ENCODE measurements around the gene SNX24. TPM values are rescaled to one million over a fixed set of nuclear protein-coding genes. Genes with fewer than 3 reads are reported as not detected.

The SNX24 gene
- total RNA-seq, 1 experiment from 2014 or later, result 13.9 TPM

DNA sequence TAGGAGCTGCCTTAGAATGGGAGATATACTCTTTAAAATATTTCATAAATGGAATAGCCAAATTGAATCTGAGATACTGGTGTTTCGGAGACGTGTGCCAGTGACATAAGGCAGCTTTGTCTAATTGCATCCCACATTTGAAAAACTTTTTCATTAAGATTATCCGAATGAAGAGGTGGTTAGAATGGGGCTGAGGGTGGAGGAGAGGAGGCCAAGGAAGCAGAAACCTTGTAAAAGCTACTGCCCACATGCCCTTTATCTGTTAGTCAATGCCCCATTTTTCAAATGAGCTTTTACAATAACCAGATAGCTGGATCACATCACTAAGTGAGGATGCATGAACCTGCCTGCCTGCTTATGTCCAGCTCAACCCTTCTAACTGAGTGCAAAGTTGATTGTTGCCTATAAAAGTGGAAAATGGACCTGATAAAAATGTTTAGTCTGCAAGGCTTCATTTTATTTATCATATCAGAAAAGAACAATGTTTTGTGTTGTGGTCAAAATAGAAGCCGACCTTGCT, 34.8 kb downstream of the SNX24 start:
- H3K9me3 ChIP-seq (ENCODE audit: control insufficient read depth, low read depth, low read length), result no peaks in the 10 kb centered on the region
- no peaks in the 10 kb centered on the region for H3K27me3 Mint-ChIP-seq (ENCODE audit: low read depth)
- no CpG with 5 or more reads among the region's 4 CpGs for WGBS (ENCODE audit: extremely low coverage, insufficient read length, low lambda C conversion rate)
- H4K5ac ChIP-seq (ENCODE audit: insufficient read length, low read depth, low read length), result no peak overlapping the region
- no peak overlapping the region for H2BK120ac ChIP-seq (ENCODE audit: low read depth, low read length, poor library complexity, severe bottlenecking)
- no peaks in the 10 kb centered on the region for H3K79me2 ChIP-seq (ENCODE audit: insufficient read depth, low read length)
- H2BK20ac ChIP-seq (ENCODE audit: low read depth, low read length, poor library complexity, severe bottlenecking), result no peak overlapping the region
- H2BK15ac ChIP-seq (ENCODE audit: low read depth, low read length), result no peak overlapping the region
- H4K91ac ChIP-seq (ENCODE audit: insufficient read length, low read depth, low read length), result no peak overlapping the region
- no peaks in the 10 kb centered on the region for H3K36me3 Mint-ChIP-seq (ENCODE audit: insufficient read depth in 1 of 3, low read depth in 3 of 3)
- no peak overlapping the region for H3K27ac Mint-ChIP-seq
- H3K18ac ChIP-seq (ENCODE audit: insufficient read length, low read depth, low read length), result no peak overlapping the region
- H3K23me2 ChIP-seq (ENCODE audit: insufficient read length, low read depth, low read length, poor library complexity, severe bottlenecking), result no peaks in the 10 kb centered on the region
- H2BK5ac ChIP-seq (ENCODE audit: insufficient read length, low read length), result no peak overlapping the region
- TF ChIP-seq, protein P1, sequence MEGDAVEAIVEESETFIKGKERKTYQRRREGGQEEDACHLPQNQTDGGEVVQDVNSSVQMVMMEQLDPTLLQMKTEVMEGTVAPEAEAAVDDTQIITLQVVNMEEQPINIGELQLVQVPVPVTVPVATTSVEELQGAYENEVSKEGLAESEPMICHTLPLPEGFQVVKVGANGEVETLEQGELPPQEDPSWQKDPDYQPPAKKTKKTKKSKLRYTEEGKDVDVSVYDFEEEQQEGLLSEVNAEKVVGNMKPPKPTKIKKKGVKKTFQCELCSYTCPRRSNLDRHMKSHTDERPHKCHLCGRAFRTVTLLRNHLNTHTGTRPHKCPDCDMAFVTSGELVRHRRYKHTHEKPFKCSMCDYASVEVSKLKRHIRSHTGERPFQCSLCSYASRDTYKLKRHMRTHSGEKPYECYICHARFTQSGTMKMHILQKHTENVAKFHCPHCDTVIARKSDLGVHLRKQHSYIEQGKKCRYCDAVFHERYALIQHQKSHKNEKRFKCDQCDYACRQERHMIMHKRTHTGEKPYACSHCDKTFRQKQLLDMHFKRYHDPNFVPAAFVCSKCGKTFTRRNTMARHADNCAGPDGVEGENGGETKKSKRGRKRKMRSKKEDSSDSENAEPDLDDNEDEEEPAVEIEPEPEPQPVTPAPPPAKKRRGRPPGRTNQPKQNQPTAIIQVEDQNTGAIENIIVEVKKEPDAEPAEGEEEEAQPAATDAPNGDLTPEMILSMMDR (conservative IDR thresholded peaks at IDR 0.05), result no peak
- H3K14ac ChIP-seq (ENCODE audit: insufficient read depth, low read length), result no peak overlapping the region
- no peak overlapping the region for H3K4ac ChIP-seq (ENCODE audit: low read depth, low read length)
- no peak overlapping the region for H3K27ac ChIP-seq (ENCODE audit: insufficient read length, low read depth, low read length)
- H2BK12ac ChIP-seq (ENCODE audit: insufficient read length, low read depth, low read length), result no peak overlapping the region
- H3K56ac ChIP-seq (ENCODE audit: insufficient read length, low read depth, low read length), result no peak overlapping the region
- H3K4me2 ChIP-seq (ENCODE audit: insufficient read depth, insufficient read length, low read length), result no peak overlapping the region
- H3K4me3 Mint-ChIP-seq, result no peak overlapping the region
- DNase-seq, result no peak
- H4K20me1 ChIP-seq (ENCODE audit: control insufficient read depth, insufficient read depth, insufficient read length), result no peaks in the 10 kb centered on the region
- H3K9ac ChIP-seq (ENCODE audit: extremely low read depth, insufficient read length, low read length), result no peak overlapping the region
- H2AFZ ChIP-seq (ENCODE audit: low read length), result no peak overlapping the region
- H2AK5ac ChIP-seq (ENCODE audit: insufficient read length, low read length), result no peak overlapping the region
- H4K8ac ChIP-seq (replicated peaks; ENCODE audit: insufficient read length, low read depth, low read length), result no peak overlapping the region
- peaks cover 14 to 15% of the 10 kb centered on the region in 2 experiments for H3K4me1 Mint-ChIP-seq
- H3K23ac ChIP-seq (ENCODE audit: insufficient read length, low read depth, low read length), result no peak overlapping the region
- no peaks in the 10 kb centered on the region for H3K9me3 Mint-ChIP-seq
- H3K27me3 ChIP-seq (ENCODE audit: insufficient read depth, low read length), result no peaks in the 10 kb centered on the region
- no peaks in the 10 kb centered on the region; the same call in 1 of the 2 replicates for H3K4me1 ChIP-seq (ENCODE audit: insufficient read depth, low read length)
- no peaks in the 10 kb centered on the region for H3K79me1 ChIP-seq (ENCODE audit: insufficient read depth, low read depth, low read length, poor library complexity, severe bottlenecking)
- H3T11ph ChIP-seq (ENCODE audit: low read length), result no peak overlapping the region
